ENCODE measurements around the gene ME1.

- TF ChIP-seq EZH2 (optimal IDR thresholded peaks at IDR 0.05; ENCODE audit: low read depth, low read length): no peak
- TF ChIP-seq, protein P1, sequence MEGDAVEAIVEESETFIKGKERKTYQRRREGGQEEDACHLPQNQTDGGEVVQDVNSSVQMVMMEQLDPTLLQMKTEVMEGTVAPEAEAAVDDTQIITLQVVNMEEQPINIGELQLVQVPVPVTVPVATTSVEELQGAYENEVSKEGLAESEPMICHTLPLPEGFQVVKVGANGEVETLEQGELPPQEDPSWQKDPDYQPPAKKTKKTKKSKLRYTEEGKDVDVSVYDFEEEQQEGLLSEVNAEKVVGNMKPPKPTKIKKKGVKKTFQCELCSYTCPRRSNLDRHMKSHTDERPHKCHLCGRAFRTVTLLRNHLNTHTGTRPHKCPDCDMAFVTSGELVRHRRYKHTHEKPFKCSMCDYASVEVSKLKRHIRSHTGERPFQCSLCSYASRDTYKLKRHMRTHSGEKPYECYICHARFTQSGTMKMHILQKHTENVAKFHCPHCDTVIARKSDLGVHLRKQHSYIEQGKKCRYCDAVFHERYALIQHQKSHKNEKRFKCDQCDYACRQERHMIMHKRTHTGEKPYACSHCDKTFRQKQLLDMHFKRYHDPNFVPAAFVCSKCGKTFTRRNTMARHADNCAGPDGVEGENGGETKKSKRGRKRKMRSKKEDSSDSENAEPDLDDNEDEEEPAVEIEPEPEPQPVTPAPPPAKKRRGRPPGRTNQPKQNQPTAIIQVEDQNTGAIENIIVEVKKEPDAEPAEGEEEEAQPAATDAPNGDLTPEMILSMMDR (IDR thresholded peaks at IDR 0.05; ENCODE audit: low read length): no peak
These were observed 1.6 kb downstream of the ME1 start for GRCh38 chr6:83429269-83429668.
